Activated CD4-positive, alpha-beta T cell treated with anti-CD3 and anti-CD28 coated beads, Interleukin-2, amount 50 U/mL, for 4 hours (primary cell): Measurements from ENCODE around the gene LYL1.
"Not testable (repeated sequence)": the region's sequence is repeated elsewhere in the genome, so short reads cannot be mapped to it uniquely, and the experiment has no call there.

Experiments used
- DNase-seq, 2 experiments: peaks; one replicate each; pipeline ENCODE4 v3.0.0-alpha.2; 2020

Gene LYL1

GRCh38 chr19:13102666-13103580 is at the start of gene LYL1:
TSS of gene LYL1 (minus strand) at chr19:13102858. CDS start at chr19:13101171, 1,687 bp downstream.
- no peak for DNase-seq

- peak; percentile 91 for DNase-seq
Observed at GRCh38 chr19:13151605-13152355, 49.1 kb upstream of the LYL1 start.

GRCh38 chr19:13150931-13151604 is 48.4 kb upstream of the LYL1 start:
- no peak for DNase-seq

- DNase-seq, result peak; percentile 89 to 91
Observed at GRCh38 chr19:13150187-13150930, 47.7 kb upstream of the LYL1 start, which contains the start of the genes IER2 and STX10. TSS of gene IER2 (plus strand) at chr19:13150411. CDS start at chr19:13153187, 2,776 bp downstream. TSS of gene STX10 (minus strand) at chr19:13150375. CDS start at chr19:13150173, 202 bp downstream.

GRCh38 chr19:13149628-13150186 is 47.0 kb upstream of the LYL1 start:
- no peak for DNase-seq

GRCh38 chr19:13149173-13149627 is 46.5 kb upstream of the LYL1 start:
- not testable (repeated sequence) for DNase-seq

- DNase-seq, result no peak
Observed at GRCh38 chr19:13146763-13147563, 44.3 kb upstream of the LYL1 start.

GRCh38 chr19:13139633-13140311 is 37.1 kb upstream of the LYL1 start:
- DNase-seq, result no peak

- DNase-seq, result no peak
Observed at GRCh38 chr19:13138916-13139198, 36.2 kb upstream of the LYL1 start.

GRCh38 chr19:13138171-13138915 is 35.7 kb upstream of the LYL1 start:
- no peak for DNase-seq

GRCh38 chr19:13137290-13137794 is 34.7 kb upstream of the LYL1 start:
- no peak for DNase-seq

- DNase-seq, result no peak
Observed at GRCh38 chr19:13135068-13136062, 32.7 kb upstream of the LYL1 start.

GRCh38 chr19:13134626-13135025 is 32.0 kb upstream of the LYL1 start:
- DNase-seq, result no peak

- DNase-seq, result no peak
Observed at GRCh38 chr19:13133241-13133870, 30.7 kb upstream of the LYL1 start.

- peak; percentile 54 to 62 for DNase-seq
Observed at GRCh38 chr19:13132471-13133180, 30.0 kb upstream of the LYL1 start.

- DNase-seq, result no peak
Observed at GRCh38 chr19:13130886-13131490, 28.3 kb upstream of the LYL1 start.

- no peak for DNase-seq
Observed at GRCh38 chr19:13129384-13129783, 26.7 kb upstream of the LYL1 start.
